OCI-LY7 (cell line): ENCODE data around the gene DOK3.

Source experiments
- EZH2phosphoT487 ChIP-seq: fragments of 200-600 bp; sonication (generic); IDR thresholded peaks from 2 replicates; pipeline ENCODE4 v1.6.1; 2018; ENCODE audit warnings: low read depth, borderline replicate concordance, mild to moderate bottlenecking, mixed run types, antibody characterized with exemption, low read length, moderate library complexity, mixed read lengths
- TF ChIP-seq, protein P1 (sequence below): fragments of 200-600 bp; sonication (generic); conservative IDR thresholded peaks from 2 replicates; pipeline ENCODE4 v1.5.1; 2014; ENCODE audit warnings: mild to moderate bottlenecking, antibody characterized with exemption, low read length, moderate library complexity, mixed read lengths

DNA sequence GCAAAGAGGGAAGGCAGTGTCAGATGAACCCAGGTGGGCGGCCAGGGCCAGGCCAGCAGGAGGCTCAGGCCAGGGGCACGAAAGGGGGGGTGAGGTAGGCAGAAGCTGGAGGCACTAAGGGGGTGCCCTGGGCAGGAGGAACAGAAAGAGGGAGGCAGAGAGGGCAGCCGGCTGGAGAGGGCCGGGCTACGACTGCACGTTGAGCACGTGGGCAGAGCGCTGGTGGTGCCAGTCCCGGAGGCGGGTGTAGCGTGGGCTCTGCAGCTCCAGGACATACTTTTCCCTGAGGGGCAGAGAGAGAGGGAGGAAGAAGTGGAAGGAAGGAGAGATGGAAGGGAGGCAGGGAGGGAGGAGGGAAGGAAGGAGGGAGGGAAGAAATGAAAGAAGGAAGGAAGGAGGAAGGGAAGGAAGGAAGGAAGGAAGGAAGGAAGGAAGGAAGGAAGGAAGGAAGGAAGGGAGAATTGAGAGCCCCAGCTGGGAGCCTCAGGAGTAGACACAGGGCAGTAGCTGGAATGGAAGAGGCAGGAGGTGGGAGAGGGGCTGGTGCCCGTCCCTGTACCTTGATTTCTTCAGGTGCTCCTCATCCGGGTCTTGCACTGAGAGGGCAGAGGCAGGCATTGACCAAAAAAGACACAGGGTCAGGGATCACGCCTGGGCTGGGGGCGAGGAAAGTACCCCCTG, 19.2 kb downstream of the DOK3 start:
- TF ChIP-seq, protein P1, sequence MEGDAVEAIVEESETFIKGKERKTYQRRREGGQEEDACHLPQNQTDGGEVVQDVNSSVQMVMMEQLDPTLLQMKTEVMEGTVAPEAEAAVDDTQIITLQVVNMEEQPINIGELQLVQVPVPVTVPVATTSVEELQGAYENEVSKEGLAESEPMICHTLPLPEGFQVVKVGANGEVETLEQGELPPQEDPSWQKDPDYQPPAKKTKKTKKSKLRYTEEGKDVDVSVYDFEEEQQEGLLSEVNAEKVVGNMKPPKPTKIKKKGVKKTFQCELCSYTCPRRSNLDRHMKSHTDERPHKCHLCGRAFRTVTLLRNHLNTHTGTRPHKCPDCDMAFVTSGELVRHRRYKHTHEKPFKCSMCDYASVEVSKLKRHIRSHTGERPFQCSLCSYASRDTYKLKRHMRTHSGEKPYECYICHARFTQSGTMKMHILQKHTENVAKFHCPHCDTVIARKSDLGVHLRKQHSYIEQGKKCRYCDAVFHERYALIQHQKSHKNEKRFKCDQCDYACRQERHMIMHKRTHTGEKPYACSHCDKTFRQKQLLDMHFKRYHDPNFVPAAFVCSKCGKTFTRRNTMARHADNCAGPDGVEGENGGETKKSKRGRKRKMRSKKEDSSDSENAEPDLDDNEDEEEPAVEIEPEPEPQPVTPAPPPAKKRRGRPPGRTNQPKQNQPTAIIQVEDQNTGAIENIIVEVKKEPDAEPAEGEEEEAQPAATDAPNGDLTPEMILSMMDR = no peak
- no peak for TF ChIP-seq EZH2phosphoT487
